Mesothelial cell of epicardium (in vitro differentiated cells): ENCODE results near the gene STAMBP. TPM values are rescaled to one million over a fixed set of nuclear protein-coding genes. Genes with fewer than 3 reads are reported as not detected.
"Not testable (repeated sequence)": the region's sequence is repeated elsewhere in the genome, so short reads cannot be mapped to it uniquely, and the experiment has no call there.

ENCODE experiments used
- DNase-seq, 2 experiments: peaks; one replicate each; pipeline ENCODE4 v3.0.0; 2021; ENCODE audit warnings: low spot score in 2 of 2; ENCODE audit not compliant: unreplicated experiment in 2 of 2
- H3K27ac Mint-ChIP-seq: 2 replicates; pipeline ENCODE4 v1.8.0; 2021; ENCODE audit warnings: mixed read lengths
- H3K27me3 Mint-ChIP-seq: 2 replicates; pipeline ENCODE4 v1.8.0; 2021; ENCODE audit warnings: low read depth, mixed read lengths
- H3K36me3 Mint-ChIP-seq: 2 replicates; pipeline ENCODE4 v1.8.0; 2021; ENCODE audit warnings: mixed read lengths
- H3K4me1 Mint-ChIP-seq: 2 replicates; pipeline ENCODE4 v1.8.0; 2021; ENCODE audit warnings: mixed read lengths
- H3K4me3 Mint-ChIP-seq: 2 replicates; pipeline ENCODE4 v1.8.0; 2021; ENCODE audit warnings: mild to moderate bottlenecking, moderate library complexity, mixed read lengths
- H3K9me3 Mint-ChIP-seq: 2 replicates; pipeline ENCODE4 v1.8.0; 2021; ENCODE audit warnings: mixed read lengths
- CTCF ChIP-seq: fragments of 200-600 bp; sonication (generic); IDR thresholded peaks from one replicate; pipeline ENCODE4 v1.5.0; 2021; ENCODE audit warnings: antibody characterized with exemption; ENCODE audit not compliant: unreplicated experiment
- total RNA-seq: library from RNA; stranded (reverse); gene quantifications from 3 replicates; pipeline ENCODE4 v1.2.1, GENCODE V29; 2021

Gene STAMBP
- total RNA-seq, 1 donor from 2014 or later, result 33.2 TPM

- Mint-ChIP-seq H3K4me3 (no peak overlapping the region), H3K27ac (no peak overlapping the region), H3K27me3 (peaks cover 13% of the 10 kb centered on the region), H3K36me3 (no peaks in the 10 kb centered on the region), H3K4me1 (no peaks in the 10 kb centered on the region), H3K9me3 (no peaks in the 10 kb centered on the region)
- DNase-seq, result no peak
- no peak for TF ChIP-seq CTCF
Measured at GRCh38 chr2:73901143-73901542, 72.4 kb downstream of the STAMBP start.

- Mint-ChIP-seq H3K27ac (no peak overlapping the region), H3K27me3 (peaks cover 11% of the 10 kb centered on the region), H3K36me3 (no peaks in the 10 kb centered on the region), H3K4me1 (no peaks in the 10 kb centered on the region), H3K9me3 (no peaks in the 10 kb centered on the region), H3K4me3 (no peak overlapping the region)
- TF ChIP-seq CTCF, result no peak
- no peak for DNase-seq
Measured at GRCh38 chr2:73902284-73902683, 73.5 kb downstream of the STAMBP start.

DNA sequence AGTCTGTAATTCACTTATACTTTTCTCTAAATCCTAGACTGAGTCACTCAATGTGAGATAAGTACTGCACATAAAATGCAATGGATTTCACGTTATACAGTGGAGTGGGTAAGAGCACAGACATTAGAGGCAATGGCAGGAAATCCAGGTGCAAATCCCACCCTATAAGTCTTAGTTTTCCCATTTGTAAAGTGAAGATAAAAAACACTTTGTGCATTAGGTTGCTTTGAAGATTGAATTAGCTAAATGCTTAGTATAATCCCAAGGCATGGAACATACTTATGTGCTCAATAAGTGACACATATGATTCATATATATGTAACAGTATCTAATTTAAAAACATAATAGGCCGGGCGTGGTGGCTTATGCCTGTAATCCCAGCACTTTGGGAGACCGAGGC, 74.6 kb downstream of the STAMBP start:
- Mint-ChIP-seq H3K27me3 (peaks cover 9% of the 10 kb centered on the region), H3K27ac (no peak overlapping the region), H3K4me1 (no peaks in the 10 kb centered on the region), H3K36me3 (no peaks in the 10 kb centered on the region), H3K9me3 (no peaks in the 10 kb centered on the region), H3K4me3 (no peak overlapping the region)
- no peak for DNase-seq
- TF ChIP-seq CTCF, result no peak

- not testable (repeated sequence) for H3K9me3 Mint-ChIP-seq, H3K36me3 Mint-ChIP-seq, H3K27ac Mint-ChIP-seq, H3K4me1 Mint-ChIP-seq, DNase-seq, H3K4me3 Mint-ChIP-seq
- H3K27me3 Mint-ChIP-seq, result peaks cover 10% of the 10 kb centered on the region
Measured at GRCh38 chr2:73903949-73904613, 75.3 kb downstream of the STAMBP start.

DNA sequence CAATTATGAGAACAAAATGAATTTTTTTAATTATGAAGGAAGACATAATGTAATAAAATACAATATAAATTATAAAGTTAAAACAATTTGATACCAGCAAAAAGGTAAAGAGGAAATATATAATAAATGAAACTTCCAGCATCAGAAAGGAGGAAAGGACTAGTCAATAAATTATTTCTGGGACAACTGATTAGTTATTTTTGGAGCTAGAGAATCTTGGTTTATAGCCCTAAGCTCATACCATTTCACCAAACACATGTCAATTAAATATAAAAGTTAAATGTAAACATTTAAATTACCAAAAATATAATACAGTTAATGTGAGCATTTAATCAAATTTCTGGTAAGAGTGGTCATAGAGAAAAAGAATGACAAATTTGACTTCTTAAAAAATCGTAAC, 76.2 kb downstream of the STAMBP start:
- no peak overlapping the region for H3K27ac Mint-ChIP-seq
- H3K36me3 Mint-ChIP-seq, result no peaks in the 10 kb centered on the region
- no peak for DNase-seq
- H3K4me1 Mint-ChIP-seq, result no peaks in the 10 kb centered on the region
- TF ChIP-seq CTCF, result no peak
- H3K27me3 Mint-ChIP-seq, result peaks cover 10% of the 10 kb centered on the region
- H3K9me3 Mint-ChIP-seq, result no peaks in the 10 kb centered on the region
- H3K4me3 Mint-ChIP-seq, result no peak overlapping the region

- H3K36me3 Mint-ChIP-seq, result no peaks in the 10 kb centered on the region
- DNase-seq, result no peak
- no peaks in the 10 kb centered on the region for H3K9me3 Mint-ChIP-seq
- TF ChIP-seq CTCF, result no peak
- no peaks in the 10 kb centered on the region for H3K4me1 Mint-ChIP-seq
- peaks cover 6% of the 10 kb centered on the region for H3K27me3 Mint-ChIP-seq
- H3K4me3 Mint-ChIP-seq, result no peak overlapping the region
- H3K27ac Mint-ChIP-seq, result no peak overlapping the region
Measured at GRCh38 chr2:73906847-73907505, 78.2 kb downstream of the STAMBP start.
